Measurements from ENCODE around the gene NMNAT3.

- TF ChIP-seq, protein P1, sequence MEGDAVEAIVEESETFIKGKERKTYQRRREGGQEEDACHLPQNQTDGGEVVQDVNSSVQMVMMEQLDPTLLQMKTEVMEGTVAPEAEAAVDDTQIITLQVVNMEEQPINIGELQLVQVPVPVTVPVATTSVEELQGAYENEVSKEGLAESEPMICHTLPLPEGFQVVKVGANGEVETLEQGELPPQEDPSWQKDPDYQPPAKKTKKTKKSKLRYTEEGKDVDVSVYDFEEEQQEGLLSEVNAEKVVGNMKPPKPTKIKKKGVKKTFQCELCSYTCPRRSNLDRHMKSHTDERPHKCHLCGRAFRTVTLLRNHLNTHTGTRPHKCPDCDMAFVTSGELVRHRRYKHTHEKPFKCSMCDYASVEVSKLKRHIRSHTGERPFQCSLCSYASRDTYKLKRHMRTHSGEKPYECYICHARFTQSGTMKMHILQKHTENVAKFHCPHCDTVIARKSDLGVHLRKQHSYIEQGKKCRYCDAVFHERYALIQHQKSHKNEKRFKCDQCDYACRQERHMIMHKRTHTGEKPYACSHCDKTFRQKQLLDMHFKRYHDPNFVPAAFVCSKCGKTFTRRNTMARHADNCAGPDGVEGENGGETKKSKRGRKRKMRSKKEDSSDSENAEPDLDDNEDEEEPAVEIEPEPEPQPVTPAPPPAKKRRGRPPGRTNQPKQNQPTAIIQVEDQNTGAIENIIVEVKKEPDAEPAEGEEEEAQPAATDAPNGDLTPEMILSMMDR (IDR thresholded peaks at IDR 0.05): no peak
- TF ChIP-seq EZH2phosphoT487 (IDR thresholded peaks at IDR 0.05) (no peak), EZH2 (IDR thresholded peaks at IDR 0.05) (no peak)
Observed at GRCh38 chr3:139671107-139671506, 6.7 kb downstream of the NMNAT3 start.

Measured in neural progenitor cell (in vitro differentiated cells).